GM23338 (cell line): ENCODE results near the gene PGF.
A peak's percentile ranks its signal among the peaks of the same experiment; 100 is the strongest.

ENCODE experiments used
- CTCF ChIP-seq, 2 experiments: fragments of 200-600 bp in 1 of 2; sonication (generic) in 1 of 2; conservative IDR thresholded peaks; 2 replicates each; pipeline versions ENCODE4 v1.5.1 to v1.6.1; 2016 to 2017; ENCODE audit warnings: antibody characterized with exemption in 2 of 2, low read depth in 2 of 2, mild to moderate bottlenecking in 2 of 2, moderate library complexity in 1 of 2
- EZH2 ChIP-seq: fragments of 200-600 bp; sonication (generic); IDR thresholded peaks from one replicate; pipeline ENCODE4 v1.8.0; 2017; ENCODE audit warnings: antibody characterized with exemption, mild to moderate bottlenecking, low read depth; ENCODE audit not compliant: unreplicated experiment
- EZH2phosphoT487 ChIP-seq: fragments of 200-600 bp; sonication (generic); IDR thresholded peaks from one replicate; pipeline ENCODE4 v1.8.1; 2018; ENCODE audit warnings: antibody characterized with exemption; ENCODE audit not compliant: unreplicated experiment
- POLR2AphosphoS5 ChIP-seq: IDR thresholded peaks from 2 replicates; pipeline ENCODE4 v1.6.1; 2016; ENCODE audit warnings: antibody characterized with exemption, low read depth
- REST ChIP-seq: IDR thresholded peaks from one replicate; pipeline ENCODE4 v1.6.1; 2018; ENCODE audit warnings: antibody characterized with exemption; ENCODE audit not compliant: unreplicated experiment

- peak; percentile 29; the same call in 1 of the 2 replicates for TF ChIP-seq POLR2AphosphoS5
- no peak for TF ChIP-seq CTCF (conservative IDR thresholded peaks at IDR 0.05; ENCODE audit: low read depth in 2 of 2)
- TF ChIP-seq REST = no peak
- TF ChIP-seq EZH2 = no peak
- TF ChIP-seq EZH2phosphoT487 = no peak
Observed at GRCh38 chr14:74904635-74905503, 50.5 kb downstream of the PGF start.
